Measurements from ENCODE around the gene TMIGD1. TPM values are rescaled to one million over a fixed set of nuclear protein-coding genes. Genes with fewer than 3 reads are reported as not detected.

The TMIGD1 gene
- total and polyA plus RNA-seq, 8 donors, result not detected

DNA sequence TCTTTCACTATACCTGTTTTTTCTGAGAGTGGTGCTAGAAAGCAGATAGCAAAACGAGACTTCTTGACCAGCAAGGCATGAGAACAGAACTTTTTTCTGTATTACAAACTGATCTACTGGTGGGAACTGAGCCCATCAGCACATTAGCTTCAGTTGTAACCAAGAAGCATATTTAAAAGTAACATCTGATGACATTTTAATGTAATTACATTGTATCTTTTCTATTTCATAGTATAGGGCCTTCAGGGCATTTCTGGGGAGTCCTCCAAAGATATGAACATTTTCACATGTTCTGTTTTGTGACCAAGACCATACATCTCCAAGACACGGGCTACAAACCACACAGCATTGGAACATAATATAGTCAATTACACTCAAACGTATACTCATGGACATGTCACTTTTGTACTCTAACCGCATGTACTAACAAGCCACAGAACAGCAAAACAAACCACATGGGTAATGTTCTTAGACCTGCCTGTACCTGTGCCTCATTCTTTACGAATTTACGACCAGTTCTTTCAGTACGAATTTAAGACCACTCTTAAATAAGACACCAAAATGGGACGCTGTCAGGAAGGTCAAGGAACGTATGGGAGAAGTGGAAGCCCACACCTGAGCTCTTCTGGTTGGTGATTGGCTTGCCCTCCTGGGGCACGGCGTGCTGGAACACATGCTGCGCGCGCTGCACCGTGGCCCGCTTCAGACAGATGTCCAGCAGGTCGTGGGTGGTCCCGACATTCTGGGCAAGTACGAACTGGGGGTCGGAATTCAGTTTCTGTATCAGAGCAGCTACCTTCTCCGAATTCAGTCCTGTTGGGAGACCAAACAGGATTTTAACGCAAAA is 42.9 kb downstream of the TMIGD1 start:
- DNase-seq (peak in 2 of 4 donors; percentile 34 to 87), ATAC-seq (peak; percentile 77)
- TF ChIP-seq, protein P1, sequence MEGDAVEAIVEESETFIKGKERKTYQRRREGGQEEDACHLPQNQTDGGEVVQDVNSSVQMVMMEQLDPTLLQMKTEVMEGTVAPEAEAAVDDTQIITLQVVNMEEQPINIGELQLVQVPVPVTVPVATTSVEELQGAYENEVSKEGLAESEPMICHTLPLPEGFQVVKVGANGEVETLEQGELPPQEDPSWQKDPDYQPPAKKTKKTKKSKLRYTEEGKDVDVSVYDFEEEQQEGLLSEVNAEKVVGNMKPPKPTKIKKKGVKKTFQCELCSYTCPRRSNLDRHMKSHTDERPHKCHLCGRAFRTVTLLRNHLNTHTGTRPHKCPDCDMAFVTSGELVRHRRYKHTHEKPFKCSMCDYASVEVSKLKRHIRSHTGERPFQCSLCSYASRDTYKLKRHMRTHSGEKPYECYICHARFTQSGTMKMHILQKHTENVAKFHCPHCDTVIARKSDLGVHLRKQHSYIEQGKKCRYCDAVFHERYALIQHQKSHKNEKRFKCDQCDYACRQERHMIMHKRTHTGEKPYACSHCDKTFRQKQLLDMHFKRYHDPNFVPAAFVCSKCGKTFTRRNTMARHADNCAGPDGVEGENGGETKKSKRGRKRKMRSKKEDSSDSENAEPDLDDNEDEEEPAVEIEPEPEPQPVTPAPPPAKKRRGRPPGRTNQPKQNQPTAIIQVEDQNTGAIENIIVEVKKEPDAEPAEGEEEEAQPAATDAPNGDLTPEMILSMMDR (IDR thresholded peaks at IDR 0.05), result no peak
- intact Hi-C loops (cut with DNase I), result no loop called here
- H3K4me1 ChIP-seq, result peaks cover 0 to 18% of the 10 kb centered on the region in 2 donors
- peaks cover 0 to 15% of the 10 kb centered on the region in 2 donors for H3K27me3 ChIP-seq
- H3K9me3 ChIP-seq, result no peaks in the 10 kb centered on the region
- H3K27ac ChIP-seq, result peak overlapping the region; percentile 78 to 79
- H3K4me3 ChIP-seq, result peak overlapping the region; percentile 95 to 98
- H3K36me3 ChIP-seq, result peaks cover 0 to 32% of the 10 kb centered on the region in 2 donors

DNA sequence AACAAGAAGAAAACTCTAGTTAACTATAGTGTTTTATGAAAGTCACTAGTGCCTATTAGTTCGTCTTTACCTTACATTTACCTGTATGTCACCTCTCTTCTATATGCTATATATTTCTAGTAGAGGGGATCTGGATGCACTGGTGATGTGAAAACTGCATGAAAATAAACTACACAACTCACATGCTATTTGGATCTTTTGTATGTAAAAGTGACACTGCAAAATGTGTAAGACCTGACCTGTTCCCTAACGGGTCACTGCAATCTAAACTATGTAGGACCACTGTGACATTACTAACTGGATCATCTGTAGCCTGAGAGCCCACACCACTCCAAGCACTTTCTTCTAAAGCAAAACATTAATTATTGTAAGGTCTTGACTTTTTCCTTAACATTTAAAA is 43.8 kb downstream of the TMIGD1 start:
- H3K27me3 ChIP-seq, result peaks cover 0 to 15% of the 10 kb centered on the region in 2 donors
- no peak overlapping the region for H3K4me3 ChIP-seq
- H3K4me1 ChIP-seq, result peaks cover 0 to 18% of the 10 kb centered on the region in 2 donors
- TF ChIP-seq, protein P1 (IDR thresholded peaks at IDR 0.05), result no peak
- no peaks in the 10 kb centered on the region for H3K9me3 ChIP-seq
- no peak overlapping the region for H3K27ac ChIP-seq
- DNase-seq (no peak), ATAC-seq (no peak)
- peaks cover 0 to 40% of the 10 kb centered on the region in 2 donors for H3K36me3 ChIP-seq
- intact Hi-C loops (cut with DNase I), result no loop called here

DNA sequence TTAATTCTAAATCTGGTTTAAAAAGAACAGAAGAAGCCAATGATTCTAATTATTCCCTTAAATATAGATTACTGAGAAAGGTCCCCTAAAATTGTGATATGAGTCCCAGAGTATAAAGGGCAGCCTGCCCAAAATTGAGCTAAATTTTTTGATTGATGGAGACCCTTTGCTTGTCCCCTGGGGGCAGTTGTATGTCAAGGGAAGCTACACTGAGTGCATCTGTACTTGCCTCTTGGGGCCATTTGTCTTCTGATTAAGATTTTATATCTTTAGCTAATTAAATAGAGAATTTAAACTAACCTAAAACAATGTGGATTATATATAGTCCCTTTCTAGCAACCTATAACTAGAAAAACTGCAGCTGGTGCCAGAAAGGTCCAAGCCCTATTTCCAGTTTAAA is 54.7 kb downstream of the TMIGD1 start:
- H3K4me1 ChIP-seq, result no peaks in the 10 kb centered on the region
- no peak overlapping the region for H3K4me3 ChIP-seq
- H3K36me3 ChIP-seq, result peaks cover 0 to 67% of the 10 kb centered on the region in 2 donors
- TF ChIP-seq, protein P1 (IDR thresholded peaks at IDR 0.05), result no peak
- no peaks in the 10 kb centered on the region for H3K27me3 ChIP-seq
- no peak for ATAC-seq
- no peak for DNase-seq
- H3K27ac ChIP-seq, result no peak overlapping the region
- intact Hi-C loops (cut with DNase I), result loop anchor here in 1 of 2 donors (10.0 kb wide), 1 partner anchor 154 kb away; no protein-coding TSS in a partner anchor
- no peaks in the 10 kb centered on the region for H3K9me3 ChIP-seq

DNA sequence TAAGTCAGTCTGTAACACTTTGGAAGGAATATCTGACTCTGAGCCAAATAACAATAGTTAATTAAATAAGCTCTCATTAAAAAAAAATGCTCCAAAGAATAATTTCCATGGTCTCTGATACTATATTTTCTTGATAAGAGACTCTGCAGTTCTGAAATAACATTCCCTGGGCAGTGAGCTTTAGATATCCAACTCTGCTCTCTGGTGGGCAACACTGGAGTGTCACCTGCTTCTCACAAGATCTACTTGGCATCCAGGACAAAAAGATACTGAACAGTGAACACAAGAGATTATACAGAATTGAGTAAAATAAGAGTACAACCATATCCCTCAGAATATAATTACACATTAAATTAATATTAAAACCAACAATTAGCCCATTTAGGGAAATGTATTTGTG is 55.8 kb downstream of the TMIGD1 start:
- ATAC-seq (no peak), DNase-seq (peak in 1 of 4 donors; percentile 55)
- intact Hi-C loops (cut with DNase I), result loop anchor here in 1 of 2 donors (10.0 kb wide), 1 partner anchor 153 kb away; no protein-coding TSS in a partner anchor
- Histone ChIP-seq H3K9me3 (no peaks in the 10 kb centered on the region), H3K27ac (no peak overlapping the region), H3K4me1 (no peaks in the 10 kb centered on the region), H3K27me3 (no peaks in the 10 kb centered on the region), H3K4me3 (no peak overlapping the region), H3K36me3 (peaks cover 0 to 67% of the 10 kb centered on the region in 2 donors)
- TF ChIP-seq, protein P1 (IDR thresholded peaks at IDR 0.05), result peak; percentile 22 to 34

DNA sequence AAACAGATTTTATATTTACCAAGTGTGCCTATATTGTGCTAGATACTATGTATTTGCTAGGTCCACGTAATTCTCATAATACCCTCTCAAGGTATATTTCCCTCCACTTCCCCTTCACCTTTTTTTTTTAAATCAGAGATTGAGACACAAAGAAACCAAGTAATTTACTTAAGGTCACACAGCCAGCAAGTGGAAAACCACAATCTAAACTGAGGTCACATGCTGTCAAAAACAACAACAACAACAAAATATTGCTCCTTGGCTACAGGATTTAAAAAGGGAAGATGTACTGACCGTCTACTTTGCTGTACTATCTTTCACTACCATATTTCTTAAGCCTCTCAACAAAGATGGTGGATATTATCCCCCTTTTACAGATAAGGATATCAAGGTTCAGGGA is 57.9 kb downstream of the TMIGD1 start:
- H3K9me3 ChIP-seq, result no peaks in the 10 kb centered on the region
- H3K27ac ChIP-seq, result no peak overlapping the region
- DNase-seq, result no peak
- H3K36me3 ChIP-seq, result peaks cover 0 to 67% of the 10 kb centered on the region in 2 donors
- H3K4me3 ChIP-seq, result no peak overlapping the region
- no peaks in the 10 kb centered on the region for H3K4me1 ChIP-seq
- TF ChIP-seq, protein P1 (IDR thresholded peaks at IDR 0.05), result no peak
- intact Hi-C loops (cut with DNase I), result loop anchor here in 1 of 2 donors (10.0 kb wide), 1 partner anchor 151 kb away; no protein-coding TSS in a partner anchor
- ATAC-seq, result no peak
- no peaks in the 10 kb centered on the region for H3K27me3 ChIP-seq

All from left lung (tissue), 10 donors.